H1 (cell line): ENCODE results near the gene RASSF5. TPM values are rescaled to one million over a fixed set of nuclear protein-coding genes. Genes with fewer than 3 reads are reported as not detected.

Experiments used
- CTCF ChIA-PET: fragments of 300-600 bp; sonication (Branson Sonifier 250); formaldehyde crosslinking; loops from one replicate; lab custom pipeline; 2021; ENCODE audit not compliant: partially characterized antibody; lab: Charles Lee
- POLR2A ChIA-PET: fragments of 300-600 bp; sonication (Branson Sonifier 250); formaldehyde crosslinking; loops from one replicate; lab custom pipeline; 2021; ENCODE audit warnings: inconsistent platforms; ENCODE audit not compliant: partially characterized antibody; lab: Charles Lee
- DNase-seq, 2 experiments: peaks; one replicate each; pipeline versions ENCODE4 v3.0.0 to v3.0.0-alpha.2; 2010 to 2022; ENCODE audit warnings: low spot score in 2 of 2, low read depth in 1 of 2, mixed read lengths in 1 of 2
- FAIRE-seq: peaks from 2 replicates; lab custom pipeline; 2011; peaks lifted over from hg19 to GRCh38; lab: Jason Lieb, UNC
- H2AFZ ChIP-seq: 2 replicates; pipeline ENCODE4 v1.8.1; 2012; ENCODE audit warnings: low read length, inconsistent platforms
- H2AK5ac ChIP-seq: 2 replicates; pipeline ENCODE4 v1.6.1; 2013; ENCODE audit warnings: low read depth, low read length
- H2BK120ac ChIP-seq: replicated peaks from 2 replicates; pipeline ENCODE3; 2013; ENCODE audit warnings: low read depth, low read length, inconsistent platforms
- H2BK12ac ChIP-seq: 2 replicates; pipeline ENCODE4 v1.6.1; 2013; ENCODE audit warnings: low read depth, low read length
- H2BK15ac ChIP-seq: 2 replicates; pipeline ENCODE4 v1.6.1; 2013; ENCODE audit warnings: low read length
- H2BK20ac ChIP-seq: 2 replicates; pipeline ENCODE4 v1.6.1; 2013; ENCODE audit warnings: low read length
- H2BK5ac ChIP-seq: 2 replicates; pipeline ENCODE4 v1.6.1; 2013; ENCODE audit warnings: low read depth, low read length
- H3K14ac ChIP-seq: 2 replicates; pipeline ENCODE4 v1.6.1; 2013; ENCODE audit warnings: inconsistent platforms; ENCODE audit not compliant: insufficient read length
- H3K18ac ChIP-seq: 2 replicates; pipeline ENCODE4 v1.6.1; 2013; ENCODE audit warnings: low read length; ENCODE audit errors: extremely low read depth
- H3K23ac ChIP-seq: 2 replicates; pipeline ENCODE4 v1.6.1; 2013; ENCODE audit warnings: inconsistent platforms; ENCODE audit not compliant: insufficient read length
- H3K23me2 ChIP-seq: 2 replicates; pipeline ENCODE4 v1.6.1; 2013; ENCODE audit warnings: low read depth, low read length
- H3K27ac ChIP-seq: 2 replicates; pipeline ENCODE4 v1.6.1; 2011; ENCODE audit warnings: low read depth, low read length, inconsistent platforms
- H3K27me3 ChIP-seq, 4 experiments: replicated peaks in 1 of 4; 1 replicate in 1 of 4; 2 replicates in 3 of 4; pipeline versions ENCODE4 v1.6.1 to v1.8.1; 2011 to 2013; ENCODE audit warnings: low read length in 3 of 4, mild to moderate bottlenecking in 3 of 4, inconsistent platforms in 2 of 4, mixed read lengths in 2 of 4, moderate library complexity in 1 of 4; ENCODE audit not compliant: control insufficient read depth in 3 of 4, insufficient read depth in 3 of 4; ENCODE audit errors: extremely low read depth in 1 of 4
- H3K36me3 ChIP-seq, 4 experiments: 2 replicates each; pipeline versions ENCODE4 v1.6.1 to v1.8.1; 2011 to 2013; ENCODE audit warnings: mild to moderate bottlenecking in 4 of 4, low read length in 3 of 4, moderate library complexity in 2 of 4, control low read depth in 1 of 4, inconsistent platforms in 1 of 4; ENCODE audit not compliant: insufficient read depth in 4 of 4, control insufficient read depth in 2 of 4
- H3K4ac ChIP-seq: replicated peaks from 2 replicates; pipeline ENCODE3; 2013; ENCODE audit warnings: low read length, low read depth, mixed read lengths, inconsistent platforms; ENCODE audit not compliant: insufficient read length
- H3K4me1 ChIP-seq, 4 experiments: replicated peaks in 1 of 4; 1 replicate in 1 of 4; 2 replicates in 3 of 4; pipeline versions ENCODE4 v1.6.1 to v1.8.1; 2011 to 2013; ENCODE audit warnings: low read length in 3 of 4, inconsistent platforms in 2 of 4, mixed read lengths in 1 of 4; ENCODE audit not compliant: insufficient read depth in 4 of 4, control insufficient read depth in 3 of 4
- H3K4me2 ChIP-seq, 2 experiments: 2 replicates each; pipeline versions ENCODE4 v1.6.1 to v1.8.1; 2011 to 2013; ENCODE audit warnings: low read depth in 2 of 2, low read length in 2 of 2, control low read depth in 1 of 2, inconsistent platforms in 1 of 2, mild to moderate bottlenecking in 1 of 2; ENCODE audit not compliant: insufficient read depth in 1 of 2
- H3K4me3 ChIP-seq, 4 experiments: fragments of 200-600, 300-600 bp in 1 of 4; sonication (generic), shearing (Covaris generic), sonication (Bioruptor Twin) in 1 of 4; 2 replicates each; pipeline versions ENCODE4 v1.5.1 to v1.8.1; 2011 to 2016; ENCODE audit warnings: low read length in 4 of 4, low read depth in 3 of 4, control low read depth in 2 of 4, inconsistent platforms in 2 of 4, mild to moderate bottlenecking in 2 of 4, mixed read lengths in 1 of 4, moderate library complexity in 1 of 4; ENCODE audit not compliant: insufficient read depth in 2 of 4; ENCODE audit errors: extremely low read depth in 1 of 4
- H3K56ac ChIP-seq: replicated peaks from 2 replicates; pipeline ENCODE3; 2013; ENCODE audit warnings: low read depth, mild to moderate bottlenecking, mixed read lengths, low read length, inconsistent platforms; ENCODE audit not compliant: insufficient read length
- H3K79me1 ChIP-seq: 2 replicates; pipeline ENCODE4 v1.6.1; 2013; ENCODE audit warnings: low read depth, low read length, control low read depth
- H3K79me2 ChIP-seq, 2 experiments: 2 replicates each; pipeline versions ENCODE4 v1.6.1 to v1.8.1; 2012 to 2013; ENCODE audit warnings: low read length in 2 of 2, mild to moderate bottlenecking in 2 of 2, inconsistent platforms in 1 of 2; ENCODE audit not compliant: insufficient read depth in 2 of 2, control insufficient read depth in 1 of 2
- H3K9ac ChIP-seq, 4 experiments: replicated peaks in 1 of 4; 1 replicate in 1 of 4; 2 replicates in 3 of 4; pipeline versions ENCODE4 v1.6.1 to v1.8.1; 2011 to 2013; ENCODE audit warnings: low read depth in 3 of 4, low read length in 3 of 4, control low read depth in 2 of 4, mild to moderate bottlenecking in 2 of 4, moderate library complexity in 2 of 4, inconsistent platforms in 1 of 4; ENCODE audit errors: extremely low read depth in 1 of 4
- H3K9me3 ChIP-seq, 2 experiments: 2 replicates each; pipeline versions ENCODE4 v1.6.1 to v1.8.1; 2012 to 2013; ENCODE audit warnings: mild to moderate bottlenecking in 2 of 2, moderate library complexity in 2 of 2, control low read depth in 1 of 2, inconsistent platforms in 1 of 2, low read depth in 1 of 2, low read length in 1 of 2, mixed read lengths in 1 of 2; ENCODE audit not compliant: insufficient read depth in 2 of 2
- H4K20me1 ChIP-seq, 2 experiments: replicated peaks in 1 of 2; 2 replicates each; pipeline versions ENCODE3 to v1.8.1; 2011 to 2013; ENCODE audit warnings: inconsistent platforms in 2 of 2, low read length in 2 of 2, mild to moderate bottlenecking in 1 of 2; ENCODE audit not compliant: insufficient read depth in 2 of 2, control insufficient read depth in 1 of 2
- H4K5ac ChIP-seq: 2 replicates; pipeline ENCODE4 v1.6.1; 2013; ENCODE audit warnings: low read length, low read depth, mixed read lengths, inconsistent platforms; ENCODE audit not compliant: insufficient read length
- H4K8ac ChIP-seq: 2 replicates; pipeline ENCODE4 v1.8.0; 2013; ENCODE audit warnings: mild to moderate bottlenecking, moderate library complexity, low read length, inconsistent platforms; ENCODE audit not compliant: insufficient read depth; ENCODE audit errors: extremely low read depth
- H4K91ac ChIP-seq: replicated peaks from 2 replicates; pipeline ENCODE3; 2013; ENCODE audit warnings: low read length, mixed read lengths, inconsistent platforms; ENCODE audit not compliant: insufficient read length
- ASH2L ChIP-seq: fragments of 200-600, 300-600 bp; sonication (generic); IDR thresholded peaks from one replicate; pipeline ENCODE4 v1.7.1; 2017; ENCODE audit warnings: low read length
- BACH1 ChIP-seq: IDR thresholded peaks from 2 replicates; pipeline ENCODE4 v1.6.1; 2012; ENCODE audit warnings: low read length, improper control_type of control experiment
- CTCF ChIP-seq, 3 experiments: IDR thresholded peaks; 1 replicate in 2 of 3; 2 replicates in 1 of 3; pipeline versions ENCODE4 v1.5.1 to v1.6.1; 2011; ENCODE audit warnings: low read length in 3 of 3, mild to moderate bottlenecking in 3 of 3, inconsistent platforms in 2 of 3, low read depth in 1 of 3, moderate library complexity in 1 of 3; ENCODE audit not compliant: insufficient read depth in 1 of 3; ENCODE audit errors: control extremely low read depth in 1 of 3
- JUND ChIP-seq: IDR thresholded peaks from 2 replicates; pipeline ENCODE4 v1.6.1; 2011; ENCODE audit warnings: mild to moderate bottlenecking, improper control_type of control experiment, low read length
- POLR2AphosphoS5 ChIP-seq: IDR thresholded peaks from 2 replicates; pipeline ENCODE4 v1.6.1; 2011; ENCODE audit warnings: low read depth, low read length
- RNF2 ChIP-seq: fragments of 200-900, 300-1000 bp; sonication (generic); IDR thresholded peaks from 2 replicates; pipeline ENCODE4 v1.7.1; 2016; ENCODE audit warnings: borderline replicate concordance, low read depth, mild to moderate bottlenecking, antibody characterized with exemption, low read length; ENCODE audit not compliant: poor library complexity, severe bottlenecking; ENCODE audit errors: missing control alignments
- SP2 ChIP-seq: IDR thresholded peaks from 2 replicates; pipeline ENCODE4 v1.6.1; 2012; ENCODE audit warnings: mild to moderate bottlenecking, low read length, inconsistent platforms
- SUZ12 ChIP-seq: fragments of 200-600 bp; sonication (generic); IDR thresholded peaks from 2 replicates; pipeline ENCODE4 v1.6.1; 2012; ENCODE audit warnings: mild to moderate bottlenecking, inconsistent platforms, low read length, moderate library complexity, mixed read lengths
- TCF12 ChIP-seq: IDR thresholded peaks from 2 replicates; pipeline ENCODE4 v1.6.1; 2011; ENCODE audit warnings: low read depth, mild to moderate bottlenecking, low read length
- WGBS, 2 experiments: shearing (Covaris generic) in 1 of 2; methylation state at CpG; one replicate each; pipeline versions ENCODE4 v1.1.6 to v1.1.7; 2013 to 2015; ENCODE audit warnings: low lambda C conversion rate in 2 of 2, mixed read lengths in 2 of 2, inconsistent platforms in 1 of 2, low coverage in 1 of 2, missing lambda C conversion rate in 1 of 2; ENCODE audit not compliant: insufficient replicate concordance in 2 of 2, insufficient coverage in 1 of 2, insufficient read length in 1 of 2; ENCODE audit errors: extremely low coverage in 1 of 2, missing lambda C conversion rate in 1 of 2; 5-methylcytosine and 5-hydroxymethylcytosine counted together
- polyA plus RNA-seq, 7 experiments: library from polyadenylated mRNA; depleted of rRNA in 3 of 7; stranded (reverse) in 5 of 7; unstranded in 2 of 7; fragments of >200 nt in 5 of 7; fragments of 200-250 nt in 2 of 7; gene quantifications; 1 replicate in 5 of 7; 2 replicates in 1 of 7; 4 replicates in 1 of 7; pipeline versions ENCODE4 v1.2.1 to v1.2.3, GENCODE V29; 2011 to 2013; ENCODE audit warnings: missing spikeins in 2 of 7, mixed read lengths in 2 of 7
- total RNA-seq: library from RNA; stranded (reverse); fragmentation: NEBNext Ultra II Directional; extraction: Animal tissue kit (Norgen Biotek cat#: 25700); gene quantifications from 2 replicates; pipeline ENCODE4 v1.2.1, GENCODE V29; 2021

The RASSF5 gene
- total and polyA plus RNA-seq, 2 of the 8 experiments (the other 6 are each of a cell fraction or from before 2014, with no cell fraction given) = 0.82 to 1.8 TPM

GRCh38 chr1:206556750-206557635 is 49.7 kb downstream of the RASSF5 start:
- H3K79me1 ChIP-seq = no peaks in the 10 kb centered on the region
- H3K56ac ChIP-seq = no peak overlapping the region
- no peak overlapping the region for H3K27ac ChIP-seq
- H2AK5ac ChIP-seq = no peak overlapping the region
- no peaks in the 10 kb centered on the region for H3K9me3 ChIP-seq
- H2BK20ac ChIP-seq = no peak overlapping the region
- no peaks in the 10 kb centered on the region for H3K79me2 ChIP-seq
- ChIA-PET CTCF (interaction anchor here (0.6 to 7.8 kb wide), 14 partner anchors 10 to 107 kb away, joined by 3 to 95 read pairs (median 4); partner anchors contain the start of gene RASSF5), POLR2A (interaction anchor here (1.0 to 1.6 kb wide), 2 partner anchors 10 to 50 kb away, joined by 3 read pairs; partner anchors contain the start of gene RASSF5)
- H4K5ac ChIP-seq = no peak overlapping the region
- H3K4me2 ChIP-seq = peak overlapping the region; percentile 64 to 78
- H2BK12ac ChIP-seq = no peak overlapping the region
- peak in 1 of 2 experiments; percentile 77 for DNase-seq
- no peaks in the 10 kb centered on the region for H4K20me1 ChIP-seq
- no peak overlapping the region for H2BK5ac ChIP-seq
- H3K9ac ChIP-seq = no peak overlapping the region; a peak in 1 of 7 replicates
- H3K23me2 ChIP-seq = peaks cover 5% of the 10 kb centered on the region
- H3K4me1 ChIP-seq = peaks cover 4 to 7% (median 5%) of the 10 kb centered on the region in 4 experiments; a peak in 6 of 7 replicates
- WGBS, 2 experiments = 5% methylated on average over 17 of the region's 67 CpGs; no CpG with 5 or more reads in 1 of the 2 experiments
- no peak overlapping the region for H4K91ac ChIP-seq
- H2BK120ac ChIP-seq = no peak overlapping the region
- 0 out of 2 replicates have a peak overlapping the region, but pooled peaks have one; percentile 29 for H2BK15ac ChIP-seq
- no peaks in the 10 kb centered on the region for H3K36me3 ChIP-seq
- H3K14ac ChIP-seq = no peak overlapping the region
- H3K23ac ChIP-seq = no peak overlapping the region
- no peak overlapping the region for H3K18ac ChIP-seq
- H3K27me3 ChIP-seq = peaks cover 5 to 29% (median 19%) of the 10 kb centered on the region in 4 experiments
- H3K4me3 ChIP-seq = peak overlapping the region; percentile 43 to 65 (median 48)
- H4K8ac ChIP-seq = no peak overlapping the region; the same call in 1 of the 2 replicates
- peak overlapping the region; percentile 47; the same call in 1 of the 2 replicates for H2AFZ ChIP-seq
- no peak overlapping the region for H3K4ac ChIP-seq
- no peak for FAIRE-seq
- TF ChIP-seq ASH2L (peak; percentile 68), SP2 (no peak), BACH1 (no peak), SUZ12 (peak; percentile 53; the same call in 1 of the 2 replicates), CTCF (IDR thresholded peaks at IDR 0.05; ENCODE audit: control extremely low read depth in 1 of 3, insufficient read depth in 1 of 3, low read depth in 1 of 3, low read length in 3 of 3) (no peak), TCF12 (no peak), POLR2AphosphoS5 (no peak), JUND (no peak), RNF2 (no peak)
